HG03039 (cell line): ENCODE measurements around the gene RAD51B.

Source experiments
- ATAC-seq: cut with Tn5 transposase; IDR thresholded peaks from one replicate; pipeline ENCODE4 v1.9.1; 2021; ENCODE audit warnings: mild to moderate bottlenecking, moderate library complexity; ENCODE audit not compliant: unreplicated experiment

RAD51B gene

DNA sequence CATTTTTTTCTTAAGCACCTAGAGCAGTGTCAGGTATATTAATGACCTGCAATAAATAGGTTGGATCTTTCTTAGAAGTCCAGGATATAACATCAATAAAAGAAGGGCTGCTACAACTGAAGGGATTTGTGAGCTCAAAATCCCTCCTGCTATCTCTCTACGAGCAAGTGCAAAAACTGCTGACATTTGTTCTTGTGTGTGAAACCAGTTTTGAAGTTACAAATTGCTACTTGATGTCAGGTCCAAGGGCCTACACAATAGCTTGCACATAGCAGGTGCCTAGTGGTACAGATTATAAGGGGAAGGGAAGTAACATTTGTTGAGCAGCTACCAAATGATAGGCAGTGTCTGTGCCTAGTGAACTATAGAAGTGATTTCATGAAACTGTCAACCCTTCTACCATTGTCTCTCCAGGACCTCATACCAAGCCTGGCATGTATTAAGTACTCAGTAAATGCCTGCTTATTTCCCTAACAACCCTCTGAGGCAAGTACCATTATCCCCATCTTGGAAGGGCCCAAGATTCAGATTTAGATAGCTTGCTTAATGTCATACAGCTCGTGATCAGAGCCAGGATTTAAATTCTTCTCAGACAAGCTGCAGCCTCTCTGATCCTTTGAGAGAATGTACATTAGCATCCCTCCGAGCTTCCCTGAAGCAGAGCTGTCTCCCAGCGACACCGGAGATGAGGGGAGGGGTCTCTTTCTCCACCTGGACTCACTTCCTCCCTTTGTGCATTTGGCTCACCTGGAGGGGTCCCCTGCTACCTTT, 673.0 kb downstream of the RAD51B start:
- no peak for ATAC-seq

DNA sequence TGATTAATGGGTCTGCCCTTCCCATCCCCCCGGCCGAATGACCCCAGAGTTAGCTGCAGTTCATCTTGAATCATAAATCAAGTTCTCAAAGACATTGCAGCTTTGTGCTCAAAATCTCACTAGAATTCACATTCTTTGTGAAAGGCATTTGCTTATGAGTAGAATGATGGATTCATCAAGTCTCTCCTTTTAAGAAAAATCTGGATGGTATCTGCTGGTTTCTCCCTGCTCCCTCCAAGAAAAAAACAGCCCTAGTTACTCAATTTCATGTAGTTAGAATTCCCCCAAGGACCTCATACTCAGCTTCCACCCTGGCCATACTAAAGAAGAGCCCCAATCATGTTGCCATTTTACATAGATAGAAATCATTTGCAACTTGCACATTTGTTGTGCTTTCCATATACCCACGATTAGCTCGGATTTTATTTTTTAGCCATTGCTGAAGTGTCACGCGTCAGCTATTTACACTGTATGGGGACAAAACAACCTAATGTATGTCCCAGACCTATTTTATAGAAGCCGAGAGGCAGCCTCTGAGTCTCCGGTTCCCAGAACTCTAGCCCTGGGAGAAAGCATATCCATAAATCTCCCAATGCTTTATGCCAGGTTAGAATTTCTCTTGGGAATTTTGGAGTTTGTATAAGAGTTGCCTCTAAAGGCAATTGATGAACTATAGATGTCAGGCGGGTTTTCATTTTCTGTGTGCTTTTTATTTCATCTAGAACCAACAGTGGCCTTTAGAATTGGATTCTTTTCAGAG, 673.8 kb downstream of the RAD51B start:
- ATAC-seq, result no peak

DNA sequence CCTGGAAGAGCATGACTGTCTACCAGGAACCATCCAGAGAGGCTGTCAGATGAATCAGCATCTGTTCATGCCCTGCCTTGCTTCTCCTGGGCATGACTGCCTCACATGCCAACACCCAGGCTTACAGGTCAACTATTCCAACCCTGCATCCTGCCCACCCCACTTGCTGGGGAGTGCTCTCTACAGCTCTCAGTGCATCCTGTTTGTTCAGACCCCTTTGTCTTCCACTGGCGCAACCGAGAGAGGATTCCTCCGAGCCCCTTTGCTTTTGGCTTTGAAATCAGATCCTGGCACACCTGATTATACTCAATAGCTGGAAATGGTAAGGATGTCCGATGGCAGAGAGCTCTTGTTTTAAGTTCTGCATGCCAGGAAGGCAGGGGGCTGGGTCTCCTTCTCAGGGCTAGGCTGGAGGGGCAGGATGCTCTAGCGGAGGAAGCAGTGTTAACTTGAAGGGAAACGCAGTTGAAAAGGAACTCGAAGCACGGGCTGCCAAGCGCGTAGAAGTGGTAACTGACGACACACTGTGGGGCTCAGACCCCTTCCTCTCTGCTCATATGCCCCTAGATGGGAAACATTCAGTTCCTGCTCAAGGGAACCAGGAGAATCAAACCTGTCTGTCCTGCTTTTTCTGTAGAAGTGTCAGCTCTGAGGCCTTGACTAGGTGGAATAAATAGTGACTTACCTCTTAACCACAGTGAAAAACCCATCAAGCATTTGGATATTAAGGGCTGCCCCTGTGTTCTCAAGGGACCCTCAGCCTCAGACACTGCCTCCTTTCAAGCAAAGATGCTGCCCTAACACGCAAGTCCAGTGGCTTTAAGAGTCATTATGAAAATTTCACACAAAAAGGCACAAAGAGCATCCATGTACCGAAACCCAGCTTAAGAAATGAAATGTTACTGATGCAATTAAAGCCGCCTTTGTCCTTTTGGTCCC, 675.8 kb downstream of the RAD51B start:
- ATAC-seq, result no peak

DNA sequence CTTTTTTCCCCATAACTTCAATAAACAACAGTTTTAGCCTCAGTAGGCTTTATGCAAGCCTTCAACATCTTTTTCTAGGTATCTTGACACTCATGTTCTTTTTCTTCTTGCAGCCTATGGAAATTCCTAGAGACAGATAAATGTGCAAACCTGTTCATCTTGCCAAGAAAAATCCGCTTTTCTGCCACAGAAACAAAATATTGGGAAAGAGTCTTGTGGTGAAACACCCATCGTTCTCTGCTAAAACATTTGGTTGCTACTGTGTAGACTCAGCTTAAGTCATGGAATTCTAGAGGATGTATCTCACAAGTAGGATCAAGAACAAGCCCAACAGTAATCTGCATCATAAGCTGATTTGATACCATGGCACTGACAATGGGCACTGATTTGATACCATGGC, 677.4 kb downstream of the RAD51B start:
- no peak for ATAC-seq

DNA sequence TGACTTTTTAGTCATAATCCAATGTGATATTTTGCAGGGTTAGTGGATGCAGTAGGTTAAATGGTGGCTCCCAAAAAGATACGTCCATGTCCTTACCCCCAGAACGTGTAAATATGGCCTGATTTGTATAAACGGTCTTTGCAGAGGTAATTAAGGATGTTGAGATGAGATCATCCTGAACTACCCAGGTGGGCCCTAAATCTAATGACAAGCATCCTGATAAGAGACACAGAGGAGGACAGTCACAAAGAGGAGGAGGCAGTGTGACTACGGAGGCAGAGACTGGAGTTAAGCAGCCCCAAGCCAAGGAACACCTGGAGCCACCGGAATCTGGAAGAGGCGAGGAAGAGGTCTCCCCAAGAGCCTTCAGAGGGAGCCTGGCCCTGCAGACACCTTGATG, 679.9 kb downstream of the RAD51B start:
- ATAC-seq, result no peak

DNA sequence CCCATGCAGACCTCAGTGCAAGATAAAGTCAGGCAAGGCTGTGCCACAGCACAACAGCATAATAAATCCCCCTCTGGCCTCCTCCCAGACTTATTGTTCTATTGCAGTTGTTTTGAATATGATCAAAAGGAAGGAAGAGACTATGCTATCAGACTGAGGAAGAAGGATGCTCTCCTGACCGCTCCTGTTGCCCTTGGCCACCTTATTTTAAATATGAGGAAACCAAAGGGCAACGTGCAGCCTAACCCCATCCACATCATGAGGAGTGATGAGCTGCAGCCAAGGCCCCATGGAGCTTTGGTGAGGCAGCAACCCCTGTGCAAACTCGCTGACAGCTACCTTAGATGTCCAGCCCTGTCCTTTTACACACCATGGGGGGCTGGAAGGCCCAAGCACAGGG, 681.6 kb downstream of the RAD51B start:
- ATAC-seq, result no peak

DNA sequence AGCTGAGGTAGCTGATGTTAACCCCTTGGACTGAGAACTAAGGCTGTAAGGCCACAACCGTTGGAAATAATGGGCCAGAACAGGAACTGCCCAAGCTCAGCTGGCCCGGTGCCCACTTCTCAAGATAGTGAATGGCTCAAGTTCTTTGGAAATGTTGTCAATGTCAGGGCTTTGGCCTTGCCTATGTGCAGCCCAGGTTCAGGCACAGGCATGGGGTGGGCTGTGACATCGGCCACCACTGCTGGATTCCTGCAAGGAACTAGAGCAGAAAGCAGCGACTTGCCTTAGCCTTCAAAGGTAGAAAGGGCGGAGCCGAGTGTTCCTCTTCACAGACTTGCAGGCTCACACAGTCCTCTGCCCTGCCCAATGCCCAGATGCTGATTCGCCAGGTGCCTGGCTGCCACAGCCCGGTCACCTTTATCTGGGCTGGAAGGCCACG, 682.1 kb downstream of the RAD51B start:
- no peak for ATAC-seq

DNA sequence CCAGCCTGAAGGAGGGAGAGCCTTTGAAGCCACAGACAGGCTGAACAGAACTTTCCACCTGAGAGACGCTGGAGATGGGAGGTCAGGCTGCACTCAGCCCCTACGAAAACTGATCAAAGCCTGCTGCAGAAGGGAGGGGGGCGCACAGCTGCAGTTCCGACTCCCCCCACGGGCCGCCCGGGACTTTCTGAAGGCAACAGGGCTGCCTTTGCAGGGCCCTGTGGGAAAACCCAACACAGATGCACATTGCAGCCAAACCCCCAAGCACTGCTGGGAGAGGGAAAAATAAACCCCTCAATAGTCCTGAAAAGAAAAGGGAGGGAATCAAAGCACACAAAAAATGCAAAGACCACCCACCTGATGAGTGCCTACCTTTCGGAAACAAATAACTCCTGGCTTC, 682.7 kb downstream of the RAD51B start:
- no peak for ATAC-seq

DNA sequence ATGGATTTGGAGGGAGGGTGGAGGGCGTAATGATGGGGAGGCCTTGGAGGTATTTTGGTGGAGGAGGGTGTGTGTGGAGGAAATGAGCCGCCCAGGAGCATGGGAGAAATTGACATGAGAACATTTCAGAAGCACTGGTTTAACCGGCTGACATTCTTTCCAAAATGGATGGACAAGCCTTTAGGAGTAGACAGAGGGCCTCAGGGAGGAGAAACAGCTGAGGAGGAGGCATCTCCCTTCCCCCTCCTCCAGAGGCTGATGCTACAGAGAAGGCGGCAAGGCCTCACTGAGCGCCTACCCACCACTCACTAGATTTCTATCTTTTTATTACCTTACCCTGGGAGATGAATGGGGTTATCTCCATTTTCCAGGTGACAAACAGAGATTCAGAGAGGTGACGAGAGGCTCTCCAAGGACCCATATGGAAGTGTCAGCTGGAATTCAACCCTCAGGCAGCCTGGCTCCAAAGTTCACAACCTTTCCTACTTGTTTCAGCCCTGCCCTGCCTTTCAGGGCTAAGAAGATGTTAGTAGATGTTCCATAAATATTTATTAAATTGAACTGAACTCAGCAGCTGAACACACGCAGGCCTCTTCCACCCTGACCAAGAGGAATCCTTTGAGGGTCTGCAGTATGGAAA, 683.7 kb downstream of the RAD51B start:
- ATAC-seq, result no peak

DNA sequence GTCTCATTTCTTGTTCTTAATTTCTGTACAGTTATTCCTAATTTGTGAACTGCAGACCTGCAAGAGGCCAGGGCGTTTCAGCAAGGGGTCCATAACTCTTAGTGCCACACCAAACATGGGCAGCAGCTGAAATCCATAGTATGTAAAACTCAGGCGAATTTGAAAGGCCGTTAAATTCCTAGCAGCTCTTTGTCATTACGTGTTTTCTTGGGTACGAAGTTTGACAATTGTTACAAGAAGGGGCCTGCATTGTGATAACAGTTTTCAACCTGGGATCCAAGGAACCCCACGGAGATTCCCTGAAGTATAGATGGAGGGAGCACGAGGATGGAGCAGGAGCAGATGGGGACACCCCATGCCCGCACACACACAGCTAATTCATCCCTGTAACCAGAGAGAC, 685.3 kb downstream of the RAD51B start:
- ATAC-seq, result no peak

DNA sequence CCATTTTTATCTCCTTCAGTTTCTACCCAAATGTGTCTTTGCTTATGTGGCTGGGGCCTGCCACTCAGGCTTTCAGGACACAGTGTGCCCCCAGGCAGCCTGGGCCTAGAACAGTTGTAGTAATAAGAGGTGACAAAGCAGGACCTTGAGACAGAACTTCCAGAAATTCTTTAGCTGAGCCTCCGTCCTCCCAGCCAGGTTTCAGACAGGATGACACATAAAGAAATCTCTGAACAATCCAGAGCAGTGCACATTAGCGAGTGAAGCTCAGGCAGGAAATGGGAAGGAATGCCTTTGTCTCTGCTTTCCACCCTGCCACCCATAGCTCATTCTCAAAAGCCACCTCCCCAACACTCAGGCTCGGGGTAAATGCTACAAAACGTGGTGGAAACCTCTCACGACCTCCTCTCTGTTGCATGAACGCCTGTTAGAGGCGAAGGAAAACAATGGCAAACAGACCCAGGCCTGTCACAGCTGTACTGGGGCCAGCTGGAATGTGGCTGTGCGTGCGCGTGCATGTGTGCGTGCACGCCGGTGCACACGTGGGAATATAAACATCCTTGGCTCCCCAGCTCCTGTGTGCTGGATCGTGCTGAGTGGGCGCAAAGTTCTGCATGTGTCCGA, 686.6 kb downstream of the RAD51B start:
- ATAC-seq, result no peak

DNA sequence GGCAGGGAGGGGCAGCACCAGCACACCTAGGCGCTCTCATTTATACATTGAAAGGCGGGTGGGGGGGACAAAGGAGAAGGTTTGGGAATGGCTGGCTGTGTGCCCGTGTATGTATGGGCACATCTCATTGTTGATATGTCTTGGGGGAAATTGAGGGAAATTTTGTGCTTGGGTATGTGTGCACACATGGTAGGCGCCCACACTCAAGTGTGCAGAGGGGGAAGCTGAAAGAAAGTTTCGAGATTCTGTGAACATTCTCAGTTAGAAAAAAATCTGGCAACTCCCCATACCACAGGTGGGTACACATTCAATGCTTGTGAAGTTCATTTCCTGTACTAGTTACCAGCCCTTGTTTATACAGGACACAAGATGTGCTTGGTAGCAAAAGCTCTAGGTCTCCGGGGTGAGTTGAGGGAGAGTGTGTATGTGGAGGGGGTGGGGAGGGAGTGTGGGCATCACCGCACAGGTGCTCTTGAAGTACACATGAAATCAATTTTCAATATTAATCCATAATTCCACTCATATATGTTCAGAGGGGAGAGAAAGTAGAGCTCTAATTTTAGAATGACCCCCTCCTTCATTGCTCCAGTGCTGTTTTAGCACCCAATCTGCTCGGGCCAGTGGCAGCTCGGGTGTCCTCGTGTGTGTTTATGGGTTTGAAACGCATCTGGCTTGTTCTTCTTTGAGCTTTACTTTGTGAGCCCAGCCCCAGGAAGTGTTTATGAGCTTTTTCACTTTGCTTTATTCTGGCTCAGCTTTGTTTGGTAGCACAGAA, 687.3 kb downstream of the RAD51B start:
- ATAC-seq, result no peak

DNA sequence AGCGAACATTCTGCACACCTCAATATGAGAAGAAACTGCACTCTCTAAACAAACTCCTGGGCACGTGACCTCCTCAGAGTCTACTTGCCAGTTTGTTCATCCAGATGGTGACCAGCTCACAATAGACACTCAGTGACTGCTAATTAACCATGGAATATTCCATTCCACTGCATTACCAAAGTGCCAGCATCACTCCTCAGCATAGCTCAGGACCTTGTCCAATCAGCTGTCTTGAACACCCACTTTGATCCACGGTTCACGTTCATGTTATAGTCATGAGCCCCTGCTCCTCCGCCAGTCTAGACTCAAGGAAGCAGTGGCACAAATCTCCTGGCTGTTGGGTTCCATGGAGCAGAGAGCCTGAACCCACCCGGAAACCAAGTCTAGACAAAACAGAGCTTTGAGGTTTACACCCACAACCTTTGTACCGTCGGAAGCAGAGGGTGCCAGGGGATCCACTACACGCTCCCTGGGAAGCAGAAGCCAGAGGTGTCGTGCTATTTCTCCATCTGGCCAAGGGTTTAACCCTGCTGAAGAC, 688.0 kb downstream of the RAD51B start:
- no peak for ATAC-seq

DNA sequence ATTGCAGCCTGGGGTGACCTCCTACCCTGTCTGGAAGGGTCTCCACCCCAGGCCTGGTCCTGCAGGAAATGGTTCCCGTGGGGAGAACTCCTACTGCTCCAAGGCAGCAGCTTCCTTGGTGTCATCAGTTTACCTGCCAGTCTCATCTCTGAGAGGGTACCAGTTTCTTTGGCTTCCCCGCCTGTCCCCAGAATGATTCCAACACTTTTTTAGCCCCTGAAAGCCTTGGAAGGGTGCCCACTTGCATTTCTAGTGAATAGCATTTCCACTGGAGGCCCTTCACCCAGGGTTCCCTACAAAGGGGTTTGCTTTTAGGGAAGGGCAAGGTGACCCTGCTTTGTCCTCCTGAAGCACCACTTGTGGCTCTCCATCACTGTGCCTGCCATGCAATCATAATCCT, 689.0 kb downstream of the RAD51B start:
- no peak for ATAC-seq

DNA sequence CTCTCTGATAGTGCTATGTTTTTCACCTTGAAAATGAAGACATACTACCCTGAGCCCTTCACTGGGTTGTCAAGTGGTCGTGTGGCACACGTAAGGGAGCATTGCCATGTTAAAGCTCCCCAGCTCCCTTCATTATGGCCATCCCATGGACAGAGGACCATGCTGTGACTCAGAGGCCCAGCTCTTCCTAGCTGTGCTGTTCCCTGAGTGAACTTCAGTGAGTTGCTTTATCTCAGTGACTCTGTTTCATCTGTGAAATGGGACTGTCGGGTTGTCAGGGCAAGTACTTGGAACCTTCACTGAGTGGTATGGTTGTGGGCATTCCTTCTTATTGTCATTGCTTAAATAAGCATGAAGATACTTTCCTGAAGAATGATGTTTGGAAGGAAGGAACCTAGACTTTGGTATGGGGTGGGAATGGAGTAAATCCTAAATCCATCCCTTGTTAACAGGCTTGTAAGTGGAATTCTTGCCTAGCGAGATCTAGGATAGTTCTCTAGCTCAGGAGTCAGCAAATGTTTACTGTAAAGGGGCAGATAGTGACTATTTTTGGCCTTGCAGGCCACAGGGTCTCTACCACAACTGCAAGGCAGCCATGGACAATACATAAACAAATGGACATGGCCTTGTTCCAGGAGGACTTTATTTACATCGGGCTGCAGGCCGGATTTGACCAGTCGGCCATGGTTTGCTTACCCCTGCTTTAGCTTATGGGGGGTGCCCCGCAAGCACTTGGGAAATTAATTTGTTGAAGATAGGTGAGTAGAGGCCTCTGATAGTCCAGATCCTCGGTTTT, 689.8 kb downstream of the RAD51B start:
- ATAC-seq, result no peak

DNA sequence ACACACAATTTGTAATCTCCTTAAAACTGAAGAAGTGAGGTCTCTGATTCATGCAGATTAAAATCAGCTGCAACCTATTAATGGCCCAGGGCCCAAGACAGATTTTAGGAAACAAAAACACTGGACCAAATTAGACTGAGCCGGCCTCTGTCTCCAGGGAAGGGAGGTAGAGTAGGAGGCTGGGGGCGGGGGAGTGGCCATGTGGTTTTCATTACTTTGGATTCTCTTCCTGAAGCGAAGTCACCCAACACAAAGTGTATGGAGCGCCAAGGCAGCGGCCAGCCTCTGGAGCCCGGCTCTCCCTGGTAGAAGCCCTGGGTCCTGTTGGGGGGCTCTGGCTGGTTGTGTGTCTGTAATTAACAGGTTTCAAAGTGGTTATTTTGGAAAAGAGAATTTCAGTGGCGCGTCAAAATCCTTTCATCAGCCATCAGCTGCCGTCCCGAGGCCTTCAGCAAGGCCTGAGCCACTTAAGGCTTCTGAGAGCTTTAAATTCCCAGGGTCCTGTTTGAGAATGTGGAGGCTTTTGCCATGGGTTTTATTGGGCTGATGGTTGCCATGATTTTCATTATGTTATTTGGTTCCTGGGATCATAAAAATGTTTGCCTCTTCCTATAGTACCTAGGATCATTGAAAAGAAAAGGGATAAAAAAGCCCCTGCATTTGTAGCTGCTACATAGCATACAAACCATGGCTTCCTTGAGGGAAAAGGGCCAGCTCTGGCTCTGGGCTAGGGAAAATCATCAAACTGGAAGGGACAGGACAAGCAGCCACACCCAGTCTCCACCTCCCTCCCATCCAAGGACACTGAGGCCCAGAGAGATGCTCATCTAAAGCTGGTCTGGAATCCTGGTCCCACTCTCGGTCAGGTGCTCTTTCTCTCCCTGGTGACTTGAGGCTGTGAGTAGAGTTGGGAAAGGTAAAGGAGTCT, 690.9 kb downstream of the RAD51B start:
- no peak for ATAC-seq
